Keratinocyte (primary cell): ENCODE results near the gene DOC2A. TPM values are rescaled to one million over a fixed set of nuclear protein-coding genes. Genes with fewer than 3 reads are reported as not detected.

ENCODE experiments used
- DNase-seq: peaks from one replicate; pipeline ENCODE4 v3.0.0-alpha.2; 2011; ENCODE audit warnings: low read depth, missing footprints, low spot score
- FAIRE-seq: peaks from 2 replicates; lab custom pipeline; 2011; peaks lifted over from hg19 to GRCh38; lab: Jason Lieb, UNC
- H2AFZ ChIP-seq: 2 replicates; pipeline ENCODE4 v1.6.0; 2012; ENCODE audit warnings: low read length, control low read depth, inconsistent platforms; ENCODE audit not compliant: control insufficient read depth
- H3K27ac ChIP-seq: 2 replicates; pipeline ENCODE4 v1.5.1; 2011; ENCODE audit warnings: low read length; ENCODE audit not compliant: control insufficient read depth, insufficient read depth
- H3K27me3 ChIP-seq: 3 replicates; pipeline ENCODE4 v1.6.0; 2011; ENCODE audit warnings: low read length; ENCODE audit not compliant: control insufficient read depth, insufficient read depth; ENCODE audit errors: extremely low read depth
- H3K36me3 ChIP-seq, 2 experiments: 2 replicates in 1 of 2; 3 replicates in 1 of 2; pipeline ENCODE4 v1.5.1; 2011; ENCODE audit warnings: low read length in 2 of 2, mild to moderate bottlenecking in 1 of 2; ENCODE audit not compliant: control insufficient read depth in 2 of 2, insufficient read depth in 2 of 2; ENCODE audit errors: extremely low read depth in 1 of 2
- H3K4me1 ChIP-seq: 3 replicates; pipeline ENCODE4 v1.5.1; 2011; ENCODE audit warnings: low read length; ENCODE audit not compliant: control insufficient read depth, insufficient read depth; ENCODE audit errors: extremely low read depth
- H3K4me2 ChIP-seq: 3 replicates; pipeline ENCODE4 v1.6.0; 2011; ENCODE audit warnings: low read depth, low read length; ENCODE audit not compliant: control insufficient read depth, insufficient read depth; ENCODE audit errors: extremely low read depth
- H3K4me3 ChIP-seq, 3 experiments: fragments of 200-600 bp in 1 of 3; sonication (generic) in 1 of 3; 2 replicates in 2 of 3; 3 replicates in 1 of 3; pipeline ENCODE4 v1.5.1; 2011 to 2016; ENCODE audit warnings: low read length in 3 of 3, mild to moderate bottlenecking in 3 of 3, control low read depth in 2 of 3, inconsistent platforms in 1 of 3, low read depth in 1 of 3, mixed read lengths in 1 of 3, mixed run types in 1 of 3, moderate library complexity in 1 of 3; ENCODE audit not compliant: control insufficient read depth in 2 of 3, insufficient read depth in 2 of 3; ENCODE audit errors: extremely low read depth in 1 of 3
- H3K79me2 ChIP-seq: 2 replicates; pipeline ENCODE4 v1.6.0; 2012; ENCODE audit warnings: low read length; ENCODE audit not compliant: control insufficient read depth, insufficient read depth
- H3K9ac ChIP-seq: 3 replicates; pipeline ENCODE4 v1.6.0; 2011; ENCODE audit warnings: low read length; ENCODE audit not compliant: control insufficient read depth, insufficient read depth; ENCODE audit errors: extremely low read depth
- H3K9me1 ChIP-seq: 3 replicates; pipeline ENCODE4 v1.6.0; 2011; ENCODE audit warnings: low read length; ENCODE audit not compliant: control insufficient read depth, insufficient read depth; ENCODE audit errors: extremely low read depth
- H3K9me3 ChIP-seq: 2 replicates; pipeline ENCODE4 v1.5.1; 2012; ENCODE audit warnings: low read depth, low read length; ENCODE audit not compliant: control insufficient read depth
- H4K20me1 ChIP-seq: 3 replicates; pipeline ENCODE4 v1.6.0; 2011; ENCODE audit warnings: low read length; ENCODE audit not compliant: control insufficient read depth, insufficient read depth; ENCODE audit errors: extremely low read depth
- CTCF ChIP-seq, 3 experiments: IDR thresholded peaks in 1 of 3; conservative IDR thresholded peaks in 1 of 3; optimal IDR thresholded peaks in 1 of 3; 2 replicates in 2 of 3; 3 replicates in 1 of 3; pipeline versions ENCODE3 to v1.5.1; 2011; ENCODE audit warnings: low read length in 3 of 3, mild to moderate bottlenecking in 3 of 3, moderate library complexity in 2 of 3, control low read depth in 1 of 3, inconsistent platforms in 1 of 3; ENCODE audit not compliant: insufficient read depth in 2 of 3; ENCODE audit errors: extremely low read depth in 1 of 3
- EZH2 ChIP-seq: IDR thresholded peaks from one replicate; pipeline ENCODE4 v1.6.1; 2012; ENCODE audit warnings: inconsistent platforms, mild to moderate bottlenecking, low read length, moderate library complexity
- dilution Hi-C: fragments of 300-500 bp; cut with MboI; formaldehyde crosslinking; loops from one replicate; pipeline ENCODE4 v1.7.0; 2020; ENCODE audit warnings: low sequenced_read_pairs; ENCODE audit not compliant: extremely low pct_ligation_motif_present
- polyA plus RNA-seq, 5 experiments: library from polyadenylated mRNA; depleted of rRNA in 3 of 5; stranded (reverse) in 3 of 5; stranded (forward) in 1 of 5; unstranded in 1 of 5; fragments of >200 nt; gene quantifications; 1 replicate in 1 of 5; 2 replicates in 3 of 5; 3 replicates in 1 of 5; pipeline versions ENCODE4 v1.2.1 to v1.2.3, GENCODE V29; 2011 to 2012; ENCODE audit warnings: missing spikeins in 2 of 5, low read depth in 1 of 5, low replicate concordance in 1 of 5

Gene DOC2A
- polyA plus RNA-seq, 1 donor (not counting 4 experiments of a cell fraction or from before 2014, with no cell fraction given), result 0.26 TPM

GRCh38 chr16:30051518-30051917 is 40.7 kb upstream of the DOC2A start:
- H3K9me1 ChIP-seq, result no peaks in the 10 kb centered on the region
- H3K4me2 ChIP-seq, result no peak overlapping the region
- no peak overlapping the region for H3K4me3 ChIP-seq
- no peak for DNase-seq
- no peaks in the 10 kb centered on the region for H3K27me3 ChIP-seq
- H3K4me1 ChIP-seq, result peaks cover 30% of the 10 kb centered on the region
- peak overlapping the region; percentile 5 for H2AFZ ChIP-seq
- FAIRE-seq, result no peak
- H3K36me3 ChIP-seq, result no peaks in the 10 kb centered on the region
- dilution Hi-C loops, result no loop called here
- TF ChIP-seq EZH2, result no peak
- TF ChIP-seq CTCF (optimal IDR thresholded peaks at IDR 0.05 in 1 of 3, IDR thresholded peaks at IDR 0.05 in 1 of 3, conservative IDR thresholded peaks at IDR 0.05 in 1 of 3; ENCODE audit: extremely low read depth in 1 of 3, insufficient read depth in 2 of 3, low read length in 3 of 3), result no peak
- H3K9ac ChIP-seq, result no peak overlapping the region
- no peaks in the 10 kb centered on the region for H4K20me1 ChIP-seq
- no peaks in the 10 kb centered on the region for H3K9me3 ChIP-seq
- H3K27ac ChIP-seq, result no peak overlapping the region
- peaks cover 2% of the 10 kb centered on the region for H3K79me2 ChIP-seq

GRCh38 chr16:30049871-30050270 is 39.0 kb upstream of the DOC2A start:
- Histone ChIP-seq H3K27ac (no peak overlapping the region), H3K4me1 (peaks cover 21% of the 10 kb centered on the region), H3K4me3 (no peak overlapping the region), H3K27me3 (no peaks in the 10 kb centered on the region), H3K9ac (no peak overlapping the region), H3K9me1 (no peaks in the 10 kb centered on the region), H2AFZ (no peak overlapping the region), H3K9me3 (no peaks in the 10 kb centered on the region), H3K4me2 (no peak overlapping the region), H3K36me3 (no peaks in the 10 kb centered on the region), H4K20me1 (no peaks in the 10 kb centered on the region), H3K79me2 (peaks cover 2% of the 10 kb centered on the region)
- no peak for FAIRE-seq
- DNase-seq, result no peak
- no peak for TF ChIP-seq CTCF (optimal IDR thresholded peaks at IDR 0.05 in 1 of 3, IDR thresholded peaks at IDR 0.05 in 1 of 3, conservative IDR thresholded peaks at IDR 0.05 in 1 of 3; ENCODE audit: extremely low read depth in 1 of 3, insufficient read depth in 2 of 3, low read length in 3 of 3)
- no peak for TF ChIP-seq EZH2
- dilution Hi-C loops, result no loop called here
